ENCODE measurements around the gene ADGRG7.

The ADGRG7 gene

DNA sequence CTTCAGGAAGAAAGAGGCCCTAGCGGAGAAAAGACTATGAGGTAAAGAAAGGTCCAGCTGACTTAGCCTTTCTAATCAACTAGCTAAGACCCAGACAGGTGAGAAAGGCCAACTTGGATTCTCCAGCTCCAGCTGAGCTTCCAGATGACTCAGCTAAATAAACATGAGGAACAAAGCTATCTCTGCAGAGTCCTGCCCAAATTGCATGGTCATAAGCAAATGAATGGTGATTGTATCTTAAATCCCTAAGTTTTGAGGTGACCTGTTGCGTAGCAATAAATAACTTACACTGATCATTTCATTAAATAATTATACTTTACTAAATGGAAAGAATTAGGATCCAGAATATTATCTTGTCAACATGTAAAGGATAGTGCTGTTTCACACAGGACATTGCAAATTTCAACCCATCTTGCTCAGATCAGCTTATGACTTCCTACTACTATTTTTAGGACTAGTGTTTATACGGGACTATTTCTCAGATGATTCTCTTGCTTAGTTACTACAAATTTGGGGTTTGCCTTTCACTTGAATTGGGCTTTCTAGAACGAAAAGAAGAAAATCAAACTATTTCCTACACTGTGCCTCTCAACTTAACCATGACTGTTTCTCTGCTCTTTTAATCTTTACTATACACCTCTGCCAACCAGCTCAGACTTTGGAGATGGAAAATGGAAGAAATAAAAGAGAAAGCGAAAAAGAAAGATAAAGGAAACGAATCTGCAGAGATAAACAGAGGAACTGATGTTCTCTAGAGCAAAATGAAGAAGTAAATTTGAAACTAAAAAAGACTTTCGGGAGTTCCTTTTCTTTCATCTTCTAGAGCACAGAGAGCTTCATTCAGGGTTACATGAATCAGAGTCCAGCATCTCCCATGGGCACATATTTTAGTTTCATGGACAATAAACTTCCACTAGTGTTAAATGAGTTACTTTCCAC, 6.6 kb upstream of the ADGRG7 start:
- no peak for DNase-seq

DNA sequence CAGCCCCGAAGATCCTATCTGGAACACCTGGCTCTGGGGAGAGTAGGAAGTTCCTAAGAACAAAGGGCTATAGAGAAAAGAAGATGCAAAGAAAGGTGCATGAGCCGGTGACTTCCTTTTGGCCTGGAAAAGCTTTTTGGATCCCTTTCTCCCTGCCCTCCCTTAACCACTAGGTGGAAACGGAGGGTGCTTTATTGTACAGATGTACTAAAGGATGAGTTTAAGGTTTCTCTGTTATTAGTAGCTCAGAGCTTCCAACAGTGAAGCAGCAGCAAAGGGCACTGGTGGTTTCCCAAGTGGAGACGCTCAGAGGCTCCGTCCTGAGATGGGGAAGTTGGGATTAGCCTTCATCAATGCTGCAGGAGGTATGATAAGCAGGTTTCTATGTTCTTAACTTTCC, 5.9 kb upstream of the ADGRG7 start:
- no peak for DNase-seq

- no peak for DNase-seq
Observed at GRCh38 chr3:100605358-100605757, 4.0 kb upstream of the ADGRG7 start.

DNA sequence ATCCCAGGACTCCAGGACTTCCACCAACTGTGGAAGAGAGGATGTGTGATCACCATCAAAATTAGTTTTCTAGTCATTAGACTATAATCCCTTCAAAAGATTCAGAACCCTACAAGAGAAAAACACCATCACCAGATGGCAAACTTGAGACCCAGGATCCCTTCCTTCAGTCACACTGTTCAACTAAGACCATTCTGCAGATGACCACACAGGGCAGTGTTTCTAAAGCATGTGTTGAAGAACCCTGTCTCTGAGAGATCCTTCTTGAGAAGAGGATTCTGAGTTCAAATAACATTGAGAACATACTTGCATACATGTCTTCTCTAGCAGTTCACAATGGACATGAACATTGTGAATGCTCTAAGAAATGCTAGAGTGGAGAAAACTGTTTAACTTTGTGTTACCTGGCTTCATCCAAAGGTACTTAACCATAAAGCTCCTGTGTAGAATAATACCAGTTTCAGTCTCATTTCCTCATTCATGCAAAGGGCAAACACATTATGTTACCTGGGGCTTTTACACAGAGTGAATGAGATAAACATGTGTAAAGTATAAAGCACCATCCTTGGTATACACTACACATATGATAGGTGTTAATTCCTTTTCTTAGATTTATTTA, 2.4 kb upstream of the ADGRG7 start:
- DNase-seq, result no peak

- no peak for DNase-seq
Observed at GRCh38 chr3:100609963-100610362, 562 bp downstream of the ADGRG7 start.

DNA sequence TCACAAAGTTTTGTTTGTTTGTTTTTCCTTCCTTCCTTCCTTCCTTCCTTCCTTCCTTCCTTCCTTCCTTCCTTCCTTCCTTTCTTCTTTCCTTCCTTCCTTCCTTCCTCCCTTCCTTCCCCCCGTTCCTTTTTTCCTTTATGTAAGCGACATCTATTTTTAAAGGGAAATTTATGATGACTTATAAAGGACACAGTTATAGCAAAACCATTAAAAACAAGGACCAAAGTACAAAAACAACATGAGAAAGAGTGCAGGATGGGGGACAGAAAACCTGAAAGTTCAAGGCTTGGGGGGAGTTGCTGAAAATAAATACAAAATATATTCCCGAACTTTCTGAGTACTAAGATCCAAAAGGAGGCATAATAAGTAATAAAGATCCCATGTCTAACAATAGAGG, 1.8 kb downstream of the ADGRG7 start:
- no peak for DNase-seq

DNA sequence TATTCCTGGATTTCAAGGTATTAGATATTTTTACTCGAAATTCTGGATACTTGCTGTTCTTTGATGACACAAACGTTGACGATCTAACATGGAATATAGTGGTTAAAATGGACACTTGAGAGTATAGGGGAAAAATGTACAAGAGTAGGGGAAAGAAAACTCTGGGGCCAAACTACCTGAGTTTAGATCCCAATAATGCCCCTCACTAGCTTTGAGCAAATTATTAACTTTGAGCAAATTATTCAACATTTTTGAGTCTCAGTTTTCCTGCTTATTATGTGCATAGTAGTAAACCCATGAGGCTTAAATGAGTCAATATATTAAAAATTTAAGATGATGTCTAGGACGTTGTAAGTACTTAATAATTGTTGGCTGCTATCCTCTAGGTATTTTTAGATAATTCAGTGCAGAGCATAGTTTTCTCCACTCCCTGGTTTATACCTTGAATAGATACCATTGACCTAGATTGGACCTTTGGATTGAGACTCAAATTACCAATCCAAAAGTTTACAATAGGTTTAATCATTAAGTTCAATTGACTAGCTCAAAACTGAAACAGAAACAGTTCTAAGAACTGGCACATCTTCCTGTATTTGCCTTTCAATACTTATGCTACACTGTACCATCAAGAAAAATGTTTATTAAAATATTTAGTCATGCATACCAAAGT, 4.5 kb downstream of the ADGRG7 start:
- DNase-seq, result no peak

- DNase-seq, result no peak
Observed at GRCh38 chr3:100614941-100615340, 5.5 kb downstream of the ADGRG7 start.

DNA sequence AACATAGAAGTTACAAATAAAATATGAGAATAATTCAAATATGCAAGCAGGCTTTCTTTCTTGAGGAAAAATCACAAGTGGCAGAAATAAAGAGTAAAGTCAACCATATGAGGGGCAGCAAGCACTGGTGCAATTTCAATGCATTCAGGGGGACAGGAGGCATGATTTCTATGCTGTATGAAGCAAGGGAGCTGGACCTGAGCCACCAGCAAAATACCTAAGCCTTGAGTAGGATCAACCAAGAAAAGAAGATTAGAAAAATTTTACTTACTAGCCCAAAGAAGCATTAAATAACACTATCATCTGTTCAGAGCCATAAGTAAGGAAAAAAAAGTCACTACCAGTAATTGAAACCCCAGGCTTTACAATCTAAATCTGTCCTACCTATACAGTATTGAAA, 6.3 kb downstream of the ADGRG7 start:
- DNase-seq, result no peak

DNA sequence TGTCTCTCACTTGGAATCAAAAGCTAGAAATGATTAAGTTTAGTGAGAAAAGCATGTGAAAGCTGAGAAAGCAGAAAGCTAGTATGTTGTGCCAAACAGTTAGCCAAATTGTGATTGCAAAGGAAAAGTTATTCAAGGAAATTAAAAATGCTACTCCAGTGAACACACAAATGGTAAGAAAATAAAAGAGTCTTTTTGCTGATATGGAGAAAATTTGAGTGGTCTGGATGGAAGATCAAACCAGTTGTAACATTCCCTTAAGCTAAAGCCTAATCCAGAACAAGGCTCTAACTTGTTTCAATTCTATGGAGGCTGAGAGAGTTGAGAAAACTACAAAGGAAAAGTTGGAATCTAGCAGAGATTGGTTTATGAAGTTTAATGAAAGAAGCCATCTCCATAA, 11.8 kb downstream of the ADGRG7 start:
- DNase-seq, result no peak

DNA sequence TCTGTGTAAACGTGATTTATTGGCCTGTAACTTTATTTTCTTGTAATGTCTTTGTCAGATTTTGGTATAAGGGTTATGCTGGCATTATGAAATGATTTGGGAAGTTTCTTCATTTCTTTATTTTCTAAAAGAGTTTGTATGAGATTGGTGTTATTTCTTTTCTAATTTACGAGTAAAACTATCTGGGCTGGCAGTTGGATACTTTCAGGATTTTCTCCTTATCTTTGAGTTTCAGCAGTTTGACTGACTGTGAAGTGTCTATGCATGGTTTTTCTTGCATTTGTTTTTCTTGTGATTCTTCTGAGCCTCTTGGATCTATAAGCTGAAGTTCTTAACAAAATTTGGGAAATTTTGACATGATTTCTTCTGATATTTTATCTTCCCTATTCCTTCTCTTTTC, 18.1 kb downstream of the ADGRG7 start:
- DNase-seq, result no peak

DNA sequence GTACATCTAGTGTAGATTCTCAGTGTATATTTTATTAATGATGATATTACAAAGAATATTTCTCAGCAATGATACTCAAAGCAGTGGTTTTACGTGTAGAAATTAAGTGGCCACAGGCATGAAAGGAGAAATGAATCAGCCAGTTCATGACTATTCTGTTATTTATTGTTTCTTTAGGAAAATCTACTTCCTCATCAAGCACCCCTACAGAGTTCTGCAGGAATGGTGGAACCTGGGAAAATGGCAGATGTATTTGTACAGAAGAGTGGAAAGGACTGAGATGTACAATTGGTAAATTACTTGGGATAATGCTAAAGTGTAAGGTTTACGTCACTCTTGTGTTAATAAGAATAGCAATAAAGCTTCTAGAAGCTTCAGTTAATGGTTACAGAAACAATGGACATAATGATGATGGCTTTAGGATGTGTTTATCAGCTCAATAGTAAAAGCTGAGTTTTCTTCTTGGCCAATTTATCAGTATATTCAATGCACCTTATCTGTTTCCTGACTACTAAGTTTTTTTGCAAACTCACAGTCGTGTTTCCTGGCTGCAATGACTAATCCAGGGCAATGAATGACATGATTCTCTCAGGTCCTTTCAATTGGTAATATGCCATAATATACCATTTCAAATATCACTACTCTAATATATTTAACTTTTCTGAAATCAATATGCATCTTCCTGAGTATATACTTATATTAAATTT, 20.2 kb downstream of the ADGRG7 start:
- DNase-seq, result no peak

- no peak for DNase-seq
Observed at GRCh38 chr3:100630664-100631063, 21.3 kb downstream of the ADGRG7 start.

- DNase-seq, result no peak
Observed at GRCh38 chr3:100631236-100631635, 21.8 kb downstream of the ADGRG7 start.

DNA sequence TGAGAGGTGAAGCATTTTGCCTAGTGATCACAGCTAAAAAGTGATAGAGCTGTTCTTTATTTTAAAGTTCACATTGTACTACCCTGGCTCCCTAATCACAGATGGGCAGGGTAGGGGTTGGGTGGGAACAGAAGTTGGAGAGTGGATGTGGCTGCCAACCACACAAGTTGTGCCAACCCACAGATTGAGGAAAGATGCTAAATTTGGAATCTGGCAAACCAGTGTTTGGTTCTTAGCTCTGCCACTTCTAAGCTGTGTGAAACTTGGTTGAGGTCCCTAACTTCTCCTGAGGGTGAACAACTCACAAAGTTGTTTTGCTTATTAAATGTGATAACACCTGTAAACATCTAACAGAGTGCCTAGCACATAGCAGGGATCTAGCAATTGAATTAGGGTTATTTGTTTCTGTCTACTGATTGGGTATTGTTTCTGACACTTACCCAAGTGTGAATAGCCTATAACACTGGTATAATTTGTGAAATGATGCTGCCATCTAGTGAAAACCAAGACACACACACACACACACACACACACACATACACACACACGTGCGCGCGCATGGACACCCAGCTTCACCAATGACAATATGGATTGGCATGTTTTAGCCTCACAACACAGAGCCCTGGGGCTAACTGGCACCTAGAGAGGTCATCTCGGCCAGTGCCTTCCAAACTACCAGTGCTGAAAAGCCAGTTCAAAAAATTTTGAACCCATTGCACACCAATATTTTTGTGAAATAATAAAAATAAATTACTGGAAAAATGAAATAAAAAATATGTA, 25.3 kb downstream of the ADGRG7 start:
- no peak for DNase-seq

DNA sequence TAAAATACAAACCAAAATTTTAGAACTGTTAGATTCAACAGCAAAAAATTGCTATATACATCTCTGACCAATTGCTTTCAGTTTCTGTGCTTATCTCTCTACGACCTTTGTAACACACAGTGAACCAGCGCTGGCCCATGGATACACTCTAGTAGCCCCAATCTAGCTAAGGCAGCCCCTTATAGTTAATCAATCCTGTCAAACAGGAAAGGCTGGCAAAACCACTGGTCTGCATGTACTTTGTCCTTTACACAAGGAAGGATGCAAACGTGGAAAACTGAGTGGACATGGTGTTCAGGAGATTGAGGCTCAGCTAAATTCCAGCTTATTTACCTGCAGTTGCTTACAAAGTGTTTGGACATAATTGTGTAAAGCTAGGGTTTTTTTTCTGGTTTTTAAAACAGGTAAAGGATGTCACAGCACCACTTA, 25.9 kb downstream of the ADGRG7 start:
- no peak for DNase-seq

DNA sequence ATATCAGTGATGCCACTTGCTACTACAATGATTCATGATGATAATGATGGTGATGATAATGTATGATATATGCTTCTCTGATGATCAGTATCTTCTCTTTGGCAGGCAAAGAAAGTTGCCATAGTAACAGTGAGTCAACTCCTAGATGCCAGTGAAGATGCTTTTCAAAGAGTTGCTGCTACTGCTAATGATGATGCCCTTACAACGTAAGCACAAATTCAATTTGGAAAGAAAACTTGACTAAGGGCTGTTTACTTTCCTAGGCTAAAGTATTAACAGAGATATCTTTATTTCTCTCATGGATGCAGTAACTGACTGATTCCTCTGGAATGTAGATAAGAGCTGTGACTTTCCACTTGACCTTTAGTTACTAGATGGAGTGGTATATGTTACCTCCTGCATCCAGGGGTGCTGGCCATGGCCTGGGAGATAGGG, 27.8 kb downstream of the ADGRG7 start:
- DNase-seq, result no peak

GRCh38 chr3:100640633-100641032, 31.2 kb downstream of the ADGRG7 start:
- no peak for DNase-seq

GRCh38 chr3:100641471-100642032, 32.2 kb downstream of the ADGRG7 start:
- no peak for DNase-seq

GRCh38 chr3:100645913-100646312, 36.5 kb downstream of the ADGRG7 start:
- DNase-seq, result no peak

DNA sequence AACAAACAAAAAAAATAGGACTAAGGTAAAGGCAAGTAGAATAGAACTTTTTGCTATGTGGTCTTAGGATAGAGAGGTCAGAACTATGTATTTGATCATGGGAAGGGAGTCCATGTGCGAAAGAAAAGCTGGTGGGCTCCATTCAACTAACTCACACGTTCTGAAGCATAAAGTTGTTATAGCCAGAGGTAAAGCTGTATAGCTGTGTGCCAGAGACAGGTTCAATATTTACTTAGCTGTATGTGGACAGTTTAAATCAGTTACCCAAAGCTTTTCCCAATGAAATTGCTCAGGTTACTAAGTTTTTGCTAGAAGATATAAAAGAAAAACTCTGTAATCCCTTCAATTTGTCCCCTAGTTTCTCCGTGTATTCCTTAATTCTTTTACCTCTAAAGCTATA, 37.8 kb downstream of the ADGRG7 start:
- no peak for DNase-seq

- DNase-seq, result no peak
Observed at GRCh38 chr3:100647657-100648056, 38.3 kb downstream of the ADGRG7 start.

Measured in retina (tissue), 1 donor.